ENCODE data around the gene CCDC154. TPM values are rescaled to one million over a fixed set of nuclear protein-coding genes. Genes with fewer than 3 reads are reported as not detected.

Gene CCDC154
- total and polyA plus RNA-seq, 2 donors (not counting 3 experiments of a cell fraction or from before 2014, with no cell fraction given), result 0.65 to 0.75 TPM

DNA sequence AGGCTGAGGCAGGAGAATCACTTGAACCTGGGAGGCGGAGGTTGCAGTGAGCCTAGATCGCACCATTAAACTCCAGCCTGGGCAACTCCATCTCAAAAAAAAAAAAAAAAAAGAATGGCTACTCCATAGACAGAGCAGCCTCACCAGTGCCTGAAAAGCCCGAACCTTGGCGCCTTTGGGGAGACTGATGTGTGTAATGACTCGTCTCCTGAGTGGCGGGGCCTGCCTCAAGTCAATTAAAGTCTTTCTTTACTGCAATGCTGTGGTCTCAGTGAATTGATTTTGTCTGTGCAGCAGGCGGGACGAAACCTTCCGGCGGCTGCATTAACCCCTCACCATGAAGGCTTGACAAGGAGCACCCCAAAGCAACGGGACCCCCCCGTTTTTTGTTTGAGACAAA is 20.3 kb downstream of the CCDC154 start:
- ChIA-PET CTCF (no interaction called here), POLR2A (no interaction called here)
- dilution Hi-C loops (cut with MboI; ENCODE audit: extremely low pct_ligation_motif_present, low sequenced_read_pairs), result no loop called here
- DNase-seq (ENCODE audit: low read depth, low spot score), result no peak
- Histone ChIP-seq H3K9me3 (replicated peaks; ENCODE audit: control insufficient read depth, insufficient read depth, low read length) (no peaks in the 10 kb centered on the region), H3K4me3 (replicated peaks in 1 of 3; ENCODE audit: insufficient read depth in 1 of 3, low read depth in 1 of 3, low read length in 3 of 3) (no peak overlapping the region), H3K27me3 (ENCODE audit: control insufficient read depth in 2 of 2, insufficient read depth in 2 of 2, low read length in 2 of 2) (no peaks in the 10 kb centered on the region), H3K4me1 (ENCODE audit: control insufficient read depth, extremely low read depth, insufficient read depth, low read length) (peaks cover 9% of the 10 kb centered on the region), H3K36me3 (ENCODE audit: control insufficient read depth in 2 of 2, extremely low read depth in 1 of 2, insufficient read depth in 2 of 2, low read length in 2 of 2) (no peaks in the 10 kb centered on the region), H2AFZ (ENCODE audit: low read depth, low read length) (no peak overlapping the region), H3K9ac (replicated peaks; ENCODE audit: extremely low read depth, insufficient read depth, low read length) (no peak overlapping the region), H4K20me1 (replicated peaks; ENCODE audit: control insufficient read depth, extremely low read depth, insufficient read depth, low read length) (no peaks in the 10 kb centered on the region), H3K27ac (ENCODE audit: insufficient read depth, low read depth, low read length) (no peak overlapping the region), H3K9me1 (replicated peaks; ENCODE audit: control insufficient read depth, extremely low read depth, insufficient read depth, low read length) (no peaks in the 10 kb centered on the region), H3K4me2 (ENCODE audit: insufficient read depth, low read length) (no peak overlapping the region), H3K79me2 (ENCODE audit: control insufficient read depth, insufficient read depth, low read length) (peaks cover 11% of the 10 kb centered on the region)
- FAIRE-seq, result no peak
- TF ChIP-seq, protein P1, sequence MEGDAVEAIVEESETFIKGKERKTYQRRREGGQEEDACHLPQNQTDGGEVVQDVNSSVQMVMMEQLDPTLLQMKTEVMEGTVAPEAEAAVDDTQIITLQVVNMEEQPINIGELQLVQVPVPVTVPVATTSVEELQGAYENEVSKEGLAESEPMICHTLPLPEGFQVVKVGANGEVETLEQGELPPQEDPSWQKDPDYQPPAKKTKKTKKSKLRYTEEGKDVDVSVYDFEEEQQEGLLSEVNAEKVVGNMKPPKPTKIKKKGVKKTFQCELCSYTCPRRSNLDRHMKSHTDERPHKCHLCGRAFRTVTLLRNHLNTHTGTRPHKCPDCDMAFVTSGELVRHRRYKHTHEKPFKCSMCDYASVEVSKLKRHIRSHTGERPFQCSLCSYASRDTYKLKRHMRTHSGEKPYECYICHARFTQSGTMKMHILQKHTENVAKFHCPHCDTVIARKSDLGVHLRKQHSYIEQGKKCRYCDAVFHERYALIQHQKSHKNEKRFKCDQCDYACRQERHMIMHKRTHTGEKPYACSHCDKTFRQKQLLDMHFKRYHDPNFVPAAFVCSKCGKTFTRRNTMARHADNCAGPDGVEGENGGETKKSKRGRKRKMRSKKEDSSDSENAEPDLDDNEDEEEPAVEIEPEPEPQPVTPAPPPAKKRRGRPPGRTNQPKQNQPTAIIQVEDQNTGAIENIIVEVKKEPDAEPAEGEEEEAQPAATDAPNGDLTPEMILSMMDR (IDR thresholded peaks at IDR 0.05; ENCODE audit: extremely low read depth in 1 of 2, insufficient read depth in 1 of 2, low read depth in 1 of 2, low read length in 2 of 2), result no peak
- TF ChIP-seq MYC (IDR thresholded peaks at IDR 0.05; ENCODE audit: low read depth, low read length) (no peak), GATA2 (IDR thresholded peaks at IDR 0.05; ENCODE audit: insufficient read depth, insufficient read length, low read depth, low read length) (no peak), FOS (IDR thresholded peaks at IDR 0.05; ENCODE audit: borderline replicate concordance, insufficient read depth, low read length) (no peak), EZH2 (IDR thresholded peaks at IDR 0.05; ENCODE audit: borderline replicate concordance, low read depth, low read length, severe bottlenecking) (no peak), POLR2A (IDR thresholded peaks at IDR 0.05; ENCODE audit: low read depth, low read length) (no peak), POLR2AphosphoS5 (IDR thresholded peaks at IDR 0.05; ENCODE audit: insufficient read depth, low read depth, low read length) (no peak), JUN (IDR thresholded peaks at IDR 0.05; ENCODE audit: borderline replicate concordance, insufficient read depth, insufficient read length, low read depth) (no peak)
- TF ChIP-seq, protein P2, sequence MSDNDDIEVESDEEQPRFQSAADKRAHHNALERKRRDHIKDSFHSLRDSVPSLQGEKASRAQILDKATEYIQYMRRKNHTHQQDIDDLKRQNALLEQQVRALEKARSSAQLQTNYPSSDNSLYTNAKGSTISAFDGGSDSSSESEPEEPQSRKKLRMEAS (IDR thresholded peaks at IDR 0.05; ENCODE audit: insufficient read depth, insufficient read length), result no peak
- intact Hi-C loops (cut with micrococcal nuclease), result loop anchor here (5.0 to 10.0 kb wide), 3 partner anchors 188 to 358 kb away; partner anchors contain the start of genes CRAMP1, IFT140, MAPK8IP3 and NUBP2
- BruUV-seq (replicated peaks), result no TSS peak

Measured in endothelial cell of umbilical vein (primary cell).